ES-I3 (cell line): ENCODE results near the gene BANK1.

Experiments
- H3K36me3 ChIP-seq: 2 replicates; pipeline ENCODE4 v1.6.1; 2013; ENCODE audit warnings: mild to moderate bottlenecking, low read length, control low read depth, moderate library complexity; ENCODE audit not compliant: insufficient read depth
- H3K4me1 ChIP-seq: 2 replicates; pipeline ENCODE4 v1.6.1; 2013; ENCODE audit warnings: mild to moderate bottlenecking, control low read depth, low read length; ENCODE audit not compliant: insufficient read depth
- H3K9ac ChIP-seq: 2 replicates; pipeline ENCODE4 v1.6.1; 2013; ENCODE audit warnings: low read depth, mild to moderate bottlenecking, low read length, moderate library complexity
- H3K9me3 ChIP-seq: 2 replicates; pipeline ENCODE4 v1.6.1; 2013; ENCODE audit warnings: mild to moderate bottlenecking, low read length, moderate library complexity; ENCODE audit not compliant: control insufficient read depth, insufficient read depth

Gene BANK1, protein sequence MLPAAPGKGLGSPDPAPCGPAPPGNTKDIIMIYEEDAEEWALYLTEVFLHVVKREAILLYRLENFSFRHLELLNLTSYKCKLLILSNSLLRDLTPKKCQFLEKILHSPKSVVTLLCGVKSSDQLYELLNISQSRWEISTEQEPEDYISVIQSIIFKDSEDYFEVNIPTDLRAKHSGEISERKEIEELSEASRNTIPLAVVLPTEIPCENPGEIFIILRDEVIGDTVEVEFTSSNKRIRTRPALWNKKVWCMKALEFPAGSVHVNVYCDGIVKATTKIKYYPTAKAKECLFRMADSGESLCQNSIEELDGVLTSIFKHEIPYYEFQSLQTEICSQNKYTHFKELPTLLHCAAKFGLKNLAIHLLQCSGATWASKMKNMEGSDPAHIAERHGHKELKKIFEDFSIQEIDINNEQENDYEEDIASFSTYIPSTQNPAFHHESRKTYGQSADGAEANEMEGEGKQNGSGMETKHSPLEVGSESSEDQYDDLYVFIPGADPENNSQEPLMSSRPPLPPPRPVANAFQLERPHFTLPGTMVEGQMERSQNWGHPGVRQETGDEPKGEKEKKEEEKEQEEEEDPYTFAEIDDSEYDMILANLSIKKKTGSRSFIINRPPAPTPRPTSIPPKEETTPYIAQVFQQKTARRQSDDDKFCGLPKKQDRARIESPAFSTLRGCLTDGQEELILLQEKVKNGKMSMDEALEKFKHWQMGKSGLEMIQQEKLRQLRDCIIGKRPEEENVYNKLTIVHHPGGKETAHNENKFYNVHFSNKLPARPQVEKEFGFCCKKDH

DNA sequence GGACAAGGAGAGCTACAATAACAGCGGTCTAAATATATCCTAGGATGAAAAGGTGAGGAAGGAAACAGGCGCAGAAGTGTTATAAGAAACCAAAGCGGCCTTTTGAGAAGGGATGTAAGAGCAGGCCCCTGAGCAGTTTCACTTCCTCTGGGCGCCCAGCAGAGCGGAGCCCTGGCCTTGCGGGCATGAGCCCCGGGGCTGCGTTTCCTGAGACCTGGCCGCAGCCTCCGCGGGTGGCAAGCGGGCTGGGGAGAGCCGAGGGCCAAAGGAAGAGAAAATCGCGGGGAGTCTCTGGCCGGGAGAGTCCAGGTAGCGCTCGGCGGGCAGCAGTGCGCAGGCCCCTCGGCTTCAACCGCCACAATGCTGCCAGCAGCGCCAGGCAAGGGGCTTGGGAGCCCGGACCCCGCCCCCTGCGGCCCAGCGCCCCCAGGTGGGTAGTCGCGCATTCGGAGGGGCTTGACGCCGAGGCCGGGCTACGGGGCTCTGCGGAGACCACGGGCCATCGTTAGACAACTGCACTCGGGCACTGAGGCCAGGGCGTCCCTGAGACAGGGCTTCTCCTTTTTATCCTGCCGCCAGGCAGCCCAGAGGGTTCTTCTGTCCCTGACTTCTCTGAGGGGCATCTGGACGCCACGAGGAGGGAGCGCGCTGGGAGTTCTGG, at the start of gene BANK1:
TSS of gene BANK1 (plus strand) at position 210 of the 661 bp plus-strand sequence. CDS start at position 361, 151 bp downstream.
- H3K36me3 ChIP-seq = no peaks in the 10 kb centered on the region
- H3K4me1 ChIP-seq = peaks cover 11% of the 10 kb centered on the region
- H3K9ac ChIP-seq = peak within 1 kb of the TSS; percentile 54
- no peaks in the 10 kb centered on the region; the same call in 1 of the 2 replicates for H3K9me3 ChIP-seq

DNA sequence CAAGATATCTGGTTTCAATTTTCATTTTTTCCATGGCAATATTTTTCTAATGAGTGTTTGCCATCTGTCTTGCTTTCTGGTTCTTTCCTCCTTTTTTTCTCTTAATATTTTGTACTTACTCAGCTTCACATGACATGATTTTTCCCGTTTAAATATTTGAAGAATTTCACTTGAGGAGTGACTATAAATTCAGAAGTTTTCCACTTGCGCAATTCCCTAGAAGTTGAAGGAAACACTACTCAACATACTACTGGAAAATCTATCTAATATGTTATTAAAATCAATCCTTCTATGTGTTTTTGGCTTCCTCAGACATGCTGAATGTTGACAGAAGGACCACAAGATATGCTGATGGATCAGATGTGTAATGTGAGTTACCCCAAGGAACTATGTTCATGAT, 36.8 kb upstream of the BANK1 start:
- Histone ChIP-seq H3K9ac (no peak overlapping the region), H3K36me3 (no peaks in the 10 kb centered on the region)

DNA sequence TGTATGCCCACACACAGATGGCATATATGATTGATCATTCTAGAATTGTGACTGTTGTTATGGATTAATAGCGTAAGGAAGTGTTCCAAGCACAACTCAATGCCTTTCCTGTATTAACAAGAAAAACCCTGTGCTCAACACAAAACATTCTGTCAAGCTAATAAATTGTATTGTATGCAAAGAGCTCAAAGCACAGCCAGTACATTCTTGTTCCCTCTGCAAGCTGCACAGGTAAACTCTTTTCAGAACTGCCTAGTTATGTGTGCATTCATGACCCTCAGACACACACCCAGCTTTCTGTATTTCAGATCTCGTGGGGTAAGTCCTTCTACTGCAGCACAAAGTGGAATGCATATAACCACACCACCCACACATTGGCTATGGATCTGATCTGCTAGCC, 34.3 kb upstream of the BANK1 start:
- Histone ChIP-seq H3K36me3 (no peaks in the 10 kb centered on the region), H3K4me1 (no peaks in the 10 kb centered on the region), H3K9ac (no peak overlapping the region), H3K9me3 (no peaks in the 10 kb centered on the region)

More for the DNA sequence above, 36.8 kb upstream of the BANK1 start:
- H3K4me1 ChIP-seq = no peaks in the 10 kb centered on the region
- no peaks in the 10 kb centered on the region for H3K9me3 ChIP-seq

DNA sequence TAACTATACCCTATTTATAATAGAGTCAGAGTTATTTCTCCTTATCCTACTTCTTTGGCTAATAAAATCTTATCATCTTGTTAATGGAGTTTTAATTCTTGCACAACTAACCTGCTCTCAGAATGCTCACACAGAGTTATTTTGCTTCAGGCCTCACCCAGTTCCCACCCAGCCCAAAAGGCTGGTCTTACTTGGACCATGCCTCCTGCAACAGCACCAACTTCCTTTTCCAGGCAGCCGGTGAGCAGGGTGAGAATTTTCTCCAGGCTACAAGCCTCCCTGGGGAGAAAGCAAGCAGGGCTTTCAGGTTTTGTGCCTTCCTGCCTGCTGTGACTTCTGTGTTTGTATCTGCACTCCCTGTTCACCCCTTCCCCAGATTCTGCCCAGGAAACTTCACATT, 29.1 kb upstream of the BANK1 start:
- no peaks in the 10 kb centered on the region for H3K4me1 ChIP-seq
- H3K36me3 ChIP-seq = no peaks in the 10 kb centered on the region
- no peaks in the 10 kb centered on the region for H3K9me3 ChIP-seq
- no peak overlapping the region for H3K9ac ChIP-seq

DNA sequence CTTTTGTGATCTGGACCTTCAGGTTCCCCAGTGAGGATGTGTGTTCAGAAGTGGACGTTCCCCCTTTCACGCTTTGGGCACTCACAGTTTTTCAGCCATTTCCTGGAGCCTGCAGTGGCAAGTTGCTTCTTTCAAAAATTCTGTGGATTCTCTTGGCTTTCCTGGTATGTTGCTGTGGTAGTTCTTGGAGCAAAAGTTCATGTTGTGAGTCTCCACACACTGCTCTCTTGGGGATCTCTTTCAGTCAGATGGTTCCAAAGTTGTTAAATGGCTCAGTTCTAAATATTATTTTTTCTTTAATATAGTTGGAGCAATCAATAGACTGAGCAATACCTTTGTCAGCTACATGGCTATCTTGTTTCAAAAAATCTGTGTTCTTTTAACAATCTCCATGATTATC, 28.5 kb upstream of the BANK1 start:
- no peaks in the 10 kb centered on the region for H3K9me3 ChIP-seq
- H3K4me1 ChIP-seq = no peaks in the 10 kb centered on the region
- H3K9ac ChIP-seq = no peak overlapping the region
- H3K36me3 ChIP-seq = no peaks in the 10 kb centered on the region

DNA sequence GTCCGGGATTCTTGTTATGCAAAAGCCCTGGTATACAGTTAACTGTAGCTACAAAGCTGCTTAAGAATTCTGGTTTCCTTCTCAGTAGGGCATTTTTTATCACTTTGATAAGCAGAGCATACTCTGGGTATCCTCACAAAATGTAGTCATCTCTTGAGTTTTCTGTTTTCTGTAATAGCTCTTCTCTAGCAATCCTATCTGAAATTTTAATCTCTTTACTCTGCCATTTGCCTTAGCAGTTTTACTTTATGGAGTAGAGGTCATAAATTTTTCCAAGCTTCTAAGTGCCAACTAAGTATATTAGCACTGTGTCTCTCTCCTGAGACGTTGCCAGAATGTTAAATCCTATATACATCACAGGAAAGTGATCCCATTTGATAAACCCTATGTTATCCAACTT, 28.0 kb upstream of the BANK1 start:
- H3K9ac ChIP-seq = no peak overlapping the region

DNA sequence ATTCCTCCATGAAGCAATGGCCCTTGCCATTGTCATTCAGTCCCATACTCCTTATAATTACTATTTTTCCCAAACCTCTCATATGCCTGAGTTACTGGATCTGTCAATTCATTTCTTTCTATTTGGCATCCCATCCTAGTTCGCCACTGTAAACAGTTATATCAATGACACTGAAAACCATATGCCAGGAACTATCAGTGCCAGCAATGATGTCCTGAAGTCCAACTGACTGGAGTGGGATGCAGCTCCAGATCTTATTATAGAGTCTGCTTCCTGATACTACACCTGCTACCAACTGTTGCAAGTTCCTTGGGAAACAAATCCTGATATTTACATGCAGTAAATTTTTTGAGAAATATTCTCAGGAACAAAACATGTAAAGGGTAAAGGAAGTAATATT, 27.0 kb upstream of the BANK1 start:
- no peak overlapping the region for H3K9ac ChIP-seq
- no peaks in the 10 kb centered on the region for H3K9me3 ChIP-seq
- H3K4me1 ChIP-seq = no peaks in the 10 kb centered on the region
- H3K36me3 ChIP-seq = no peaks in the 10 kb centered on the region

More for the DNA sequence above, 28.0 kb upstream of the BANK1 start:
- Histone ChIP-seq H3K9me3 (no peaks in the 10 kb centered on the region), H3K36me3 (no peaks in the 10 kb centered on the region), H3K4me1 (no peaks in the 10 kb centered on the region)

DNA sequence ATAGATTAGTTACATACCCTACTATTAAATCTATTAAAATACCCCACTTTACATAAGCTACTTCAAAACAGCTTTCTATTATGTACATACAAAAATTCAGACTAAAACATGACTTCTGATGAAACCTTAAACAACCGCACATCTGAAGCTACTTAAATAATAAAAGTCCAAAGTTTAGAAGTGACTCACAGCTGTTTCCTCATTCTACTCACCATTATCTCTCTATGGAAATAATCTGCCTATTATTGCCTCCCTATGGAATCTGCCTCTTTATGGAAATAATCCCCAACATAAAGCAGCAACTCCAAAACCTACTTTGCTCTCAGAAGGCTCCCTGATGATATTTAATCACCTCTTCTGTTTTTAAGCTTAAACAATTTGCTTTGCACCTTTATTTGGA, 15.7 kb upstream of the BANK1 start:
- no peak overlapping the region for H3K9ac ChIP-seq
- no peaks in the 10 kb centered on the region for H3K9me3 ChIP-seq
- H3K36me3 ChIP-seq = no peaks in the 10 kb centered on the region
- H3K4me1 ChIP-seq = peaks cover 4% of the 10 kb centered on the region; the same call in 1 of the 2 replicates

DNA sequence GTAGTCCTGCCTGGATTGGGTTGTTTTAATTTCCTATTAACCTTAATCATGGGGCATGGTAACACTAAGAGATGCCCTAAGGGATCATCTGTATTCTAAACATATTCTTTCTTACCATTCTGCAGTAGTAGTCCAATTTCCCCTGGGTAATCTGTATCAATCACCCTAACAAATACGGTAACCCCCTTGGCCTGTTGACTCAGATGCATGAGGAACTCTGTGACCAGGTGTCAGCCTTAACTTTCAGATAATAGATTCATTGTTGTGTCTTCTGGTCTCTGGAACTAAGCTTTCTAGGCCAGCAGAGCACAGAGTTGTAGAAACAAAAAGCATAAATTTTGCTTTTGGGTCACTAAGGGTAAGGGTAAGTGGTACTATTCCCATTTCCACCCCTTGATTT, 13.1 kb upstream of the BANK1 start:
- H3K36me3 ChIP-seq = no peaks in the 10 kb centered on the region
- no peak overlapping the region for H3K9ac ChIP-seq
- peaks cover 4% of the 10 kb centered on the region; the same call in 1 of the 2 replicates for H3K4me1 ChIP-seq
- no peaks in the 10 kb centered on the region for H3K9me3 ChIP-seq

DNA sequence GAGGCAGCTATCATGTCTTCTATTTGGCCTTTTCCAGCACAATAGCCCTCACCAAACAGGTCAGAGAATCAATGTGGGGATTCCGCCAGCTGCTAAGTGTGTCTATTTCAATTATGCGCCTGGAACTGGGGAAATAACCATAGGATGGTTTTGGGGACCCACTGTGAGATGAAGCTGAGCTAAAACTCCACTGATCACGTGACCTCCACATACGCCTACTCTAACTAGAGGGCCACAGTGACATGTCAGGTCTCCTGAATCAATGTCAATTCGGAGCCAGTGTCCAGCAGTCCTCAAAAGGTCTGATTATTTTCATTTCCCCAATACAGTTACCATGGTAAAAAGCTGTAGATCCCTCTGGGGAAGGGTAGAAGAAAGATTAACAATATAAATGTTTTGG, 10.2 kb upstream of the BANK1 start:
- H3K4me1 ChIP-seq = peaks cover 4% of the 10 kb centered on the region; the same call in 1 of the 2 replicates
- no peaks in the 10 kb centered on the region for H3K36me3 ChIP-seq
- no peak overlapping the region for H3K9ac ChIP-seq
- H3K9me3 ChIP-seq = no peaks in the 10 kb centered on the region

DNA sequence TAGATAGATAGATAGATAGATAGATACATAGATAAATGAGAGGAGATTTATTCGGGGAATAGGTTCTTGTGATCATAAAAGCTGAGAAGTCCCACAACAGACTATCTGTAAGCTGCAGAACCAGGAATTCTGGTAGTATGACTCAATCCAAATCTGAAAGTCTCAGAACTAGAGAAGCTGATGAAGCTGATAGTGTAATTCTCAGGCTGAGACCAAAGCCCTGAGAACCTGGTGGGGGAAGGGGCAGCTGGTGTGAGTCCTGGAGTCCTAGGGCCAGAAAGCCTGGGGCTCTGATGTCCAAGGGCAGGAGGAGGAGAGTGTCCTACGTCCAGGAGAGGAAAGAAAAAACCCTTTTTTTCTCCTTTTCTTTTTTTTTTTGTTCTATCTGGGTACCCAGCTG, 8.0 kb upstream of the BANK1 start:
- Histone ChIP-seq H3K36me3 (no peaks in the 10 kb centered on the region), H3K4me1 (peaks cover 3% of the 10 kb centered on the region; the same call in 1 of the 2 replicates), H3K9ac (no peak overlapping the region), H3K9me3 (no peaks in the 10 kb centered on the region; the same call in 1 of the 2 replicates)

DNA sequence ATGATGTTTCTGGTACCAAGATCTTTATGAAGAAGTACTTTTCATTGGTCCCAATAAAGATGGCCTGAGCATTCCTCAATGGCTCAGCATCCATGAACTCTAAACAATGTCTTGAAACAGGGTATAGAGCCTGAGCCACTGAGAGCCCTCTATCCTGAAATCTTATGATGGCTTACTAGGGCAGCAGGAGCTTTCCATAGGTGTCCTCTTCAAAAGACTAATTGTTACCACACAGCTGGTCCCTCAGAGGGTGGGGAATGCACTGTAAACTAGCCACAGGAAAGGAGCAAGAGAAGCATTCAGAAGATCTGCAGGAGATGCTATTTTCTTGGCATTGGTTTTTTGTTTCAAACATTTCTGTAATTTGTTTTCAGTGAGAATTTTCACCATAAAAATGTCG, 5.6 kb upstream of the BANK1 start:
- Histone ChIP-seq H3K4me1 (peaks cover 6% of the 10 kb centered on the region; the same call in 1 of the 2 replicates), H3K9ac (no peak overlapping the region), H3K9me3 (no peaks in the 10 kb centered on the region; the same call in 1 of the 2 replicates), H3K36me3 (no peaks in the 10 kb centered on the region)

DNA sequence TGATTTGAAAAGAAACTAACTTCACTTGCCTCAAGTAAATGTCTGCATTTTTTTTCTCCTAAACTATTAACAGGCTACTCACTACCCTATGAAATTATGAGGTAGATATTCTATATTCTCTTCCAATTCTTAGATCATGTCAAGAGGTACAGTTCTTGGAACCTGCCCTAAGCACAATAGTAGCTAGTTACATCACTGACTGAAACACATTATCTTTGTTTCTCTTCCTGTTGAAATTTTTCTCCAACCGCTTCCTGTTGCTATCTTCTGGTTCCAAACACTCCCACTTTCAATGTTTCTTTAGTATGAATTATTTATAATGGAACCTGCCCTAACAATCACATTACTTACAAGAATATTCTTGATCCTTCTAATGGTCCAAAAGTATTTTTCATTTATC, 5.0 kb upstream of the BANK1 start:
- no peak overlapping the region for H3K9ac ChIP-seq

DNA sequence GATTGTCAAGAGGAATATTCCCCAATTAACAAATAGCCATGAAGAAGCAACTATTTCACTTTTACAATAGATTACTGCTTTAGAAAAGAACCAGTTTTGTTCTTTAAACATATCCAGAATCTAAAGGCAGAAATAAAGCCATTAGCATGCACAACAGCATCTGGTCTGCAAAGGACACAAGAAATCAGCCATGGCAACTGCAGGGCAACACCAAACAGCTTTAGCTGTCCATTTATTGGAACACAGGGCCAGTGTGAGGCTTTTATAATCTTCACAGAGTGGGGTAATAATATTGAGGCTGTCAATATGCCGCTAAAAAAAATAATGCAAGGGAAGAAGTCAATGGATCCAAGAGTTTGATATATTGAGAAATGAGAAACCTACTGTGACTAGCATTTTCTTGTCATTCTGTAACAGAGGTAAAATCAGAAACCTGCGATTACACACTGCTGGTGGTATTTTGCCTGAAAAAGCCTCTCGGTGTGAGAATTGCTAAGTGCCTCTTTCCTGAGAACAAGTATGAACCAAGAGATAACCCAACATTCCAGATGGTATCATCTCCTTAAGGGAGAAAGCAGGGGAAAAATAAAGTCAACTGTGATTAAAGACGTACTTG, 2.7 kb upstream of the BANK1 start:
- Histone ChIP-seq H3K4me1 (peaks cover 11% of the 10 kb centered on the region), H3K36me3 (no peaks in the 10 kb centered on the region), H3K9me3 (no peaks in the 10 kb centered on the region; the same call in 1 of the 2 replicates), H3K9ac (no peak overlapping the region)

More for the DNA sequence above, 5.0 kb upstream of the BANK1 start:
- H3K4me1 ChIP-seq = peaks cover 11% of the 10 kb centered on the region
- no peaks in the 10 kb centered on the region; the same call in 1 of the 2 replicates for H3K9me3 ChIP-seq
- no peaks in the 10 kb centered on the region for H3K36me3 ChIP-seq
